Natural killer cell (primary cell): ENCODE results near the gene PTEN. TPM values are rescaled to one million over a fixed set of nuclear protein-coding genes. Genes with fewer than 3 reads are reported as not detected.

Source experiments
- ATAC-seq, 3 donors: fragments of 150-1000 bp in 2 of 3; fragments of 200-7000 bp in 1 of 3; cut with Tn5 transposase; 1 replicate in 1 of 3; 2 replicates in 2 of 3; pipeline ENCODE4 v1.10.0; 2021; ENCODE audit warnings: mild to moderate bottlenecking in 2 of 3, moderate library complexity in 2 of 3
- DNase-seq, 2 donors: peaks; one replicate each; pipeline versions ENCODE4 v3.0.0 to v3.0.0-alpha.2; 2013 to 2021; ENCODE audit warnings: mixed read lengths in 1 of 2
- H3K27ac ChIP-seq: one replicate; pipeline ENCODE4 v1.5.1; 2013; ENCODE audit warnings: mild to moderate bottlenecking, low read length
- H3K27me3 ChIP-seq: one replicate; pipeline ENCODE4 v1.6.1; 2013; ENCODE audit warnings: low read length; ENCODE audit not compliant: control insufficient read depth, insufficient read depth
- H3K36me3 ChIP-seq: one replicate; pipeline ENCODE4 v1.6.1; 2013; ENCODE audit warnings: low read length; ENCODE audit not compliant: control insufficient read depth, insufficient read depth
- H3K4me1 ChIP-seq: one replicate; pipeline ENCODE4 v1.6.1; 2013; ENCODE audit warnings: low read length; ENCODE audit not compliant: control insufficient read depth, insufficient read depth
- H3K4me3 ChIP-seq: one replicate; pipeline ENCODE4 v1.5.1; 2013; ENCODE audit warnings: low read length
- H3K9me3 ChIP-seq: one replicate; pipeline ENCODE4 v1.6.1; 2013; ENCODE audit warnings: low read length; ENCODE audit not compliant: control insufficient read depth, insufficient read depth
- H3K27ac Mint-ChIP-seq, 2 donors: one replicate each; pipeline ENCODE4 v1.8.0; 2022; ENCODE audit warnings: mild to moderate bottlenecking in 2 of 2, mixed read lengths in 2 of 2, moderate library complexity in 1 of 2
- H3K27me3 Mint-ChIP-seq, 2 donors: one replicate each; pipeline ENCODE4 v1.8.0; 2022; ENCODE audit warnings: low read depth in 2 of 2, mixed read lengths in 2 of 2
- H3K36me3 Mint-ChIP-seq: one replicate; pipeline ENCODE4 v1.8.0; 2022; ENCODE audit warnings: mixed read lengths
- H3K4me1 Mint-ChIP-seq, 2 donors: one replicate each; pipeline ENCODE4 v1.8.0; 2022; ENCODE audit warnings: mixed read lengths in 2 of 2
- H3K4me3 Mint-ChIP-seq: one replicate; pipeline ENCODE4 v1.8.0; 2022; ENCODE audit warnings: mild to moderate bottlenecking, moderate library complexity, mixed read lengths
- H3K9me3 Mint-ChIP-seq, 2 donors: one replicate each; pipeline ENCODE4 v1.8.0; 2022; ENCODE audit warnings: mixed read lengths in 2 of 2
- CTCF ChIP-seq: fragments of 200-600 bp; IDR thresholded peaks from one replicate; pipeline ENCODE4 v1.8.0; 2022; ENCODE audit warnings: antibody characterized with exemption
- WGBS: methylation state at CpG from one replicate; pipeline ENCODE4 v1.1.7; 2013; ENCODE audit warnings: missing lambda C conversion rate; ENCODE audit not compliant: insufficient coverage; 5-methylcytosine and 5-hydroxymethylcytosine counted together
- intact Hi-C: fragments of 100-400 bp; cut with micrococcal nuclease; formaldehyde crosslinking; loops from one replicate; pipeline ENCODE4 v1.14.2; 2022
- total RNA-seq, 4 donors: library from RNA; stranded (reverse); fragments of 120-200 nt in 1 of 4; gene quantifications; one replicate each; pipeline versions ENCODE4 v1.2.3 to v1.2.4, GENCODE V29; 2013 to 2022

The PTEN gene
- total RNA-seq, 3 donors from 2014 or later (not counting 1 experiment from before 2014, with no cell fraction given) = 107 to 142 (median 121) TPM

- H3K27me3 Mint-ChIP-seq = peaks cover 0 to 3% of the 10 kb centered on the region in 2 donors
Observed at GRCh38 chr10:87978166-87978565, 114.7 kb downstream of the PTEN start.

GRCh38 chr10:87979847-87980246 lies 116.4 kb downstream of the PTEN start:
- H3K4me1 ChIP-seq = no peaks in the 10 kb centered on the region
- ATAC-seq = no peak

More at GRCh38 chr10:87978166-87978565, 114.7 kb downstream of the PTEN start:
- H3K9me3 Mint-ChIP-seq = no peaks in the 10 kb centered on the region
- Histone ChIP-seq H3K27ac (no peak overlapping the region), H3K9me3 (no peaks in the 10 kb centered on the region), H3K27me3 (no peaks in the 10 kb centered on the region), H3K4me1 (no peaks in the 10 kb centered on the region), H3K36me3 (no peaks in the 10 kb centered on the region), H3K4me3 (no peak overlapping the region)
- no peak for DNase-seq
- H3K4me3 Mint-ChIP-seq = no peak overlapping the region
- no peak overlapping the region for H3K27ac Mint-ChIP-seq
- peaks cover 0 to 5% of the 10 kb centered on the region in 2 donors for H3K4me1 Mint-ChIP-seq
- no CpG with 5 or more reads among the region's 2 CpGs for WGBS
- no peak for TF ChIP-seq CTCF
- H3K36me3 Mint-ChIP-seq = no peaks in the 10 kb centered on the region
- intact Hi-C loops = no loop called here
- ATAC-seq = no peak

GRCh38 chr10:87983716-87984115 lies 120.3 kb downstream of the PTEN start:
- ATAC-seq (no peak), DNase-seq (no peak)
- H3K27ac Mint-ChIP-seq = no peak overlapping the region
- H3K36me3 Mint-ChIP-seq = no peaks in the 10 kb centered on the region
- no peaks in the 10 kb centered on the region for H3K27me3 ChIP-seq
- no peak overlapping the region for H3K27ac ChIP-seq
- H3K4me1 Mint-ChIP-seq = no peaks in the 10 kb centered on the region
- no peak overlapping the region for H3K4me3 ChIP-seq
- H3K9me3 Mint-ChIP-seq = peaks cover 0 to 2% of the 10 kb centered on the region in 2 donors
- intact Hi-C loops = no loop called here
- H3K4me1 ChIP-seq = no peaks in the 10 kb centered on the region
- peaks cover 12 to 16% of the 10 kb centered on the region in 2 donors for H3K27me3 Mint-ChIP-seq
- no peak for TF ChIP-seq CTCF
- H3K36me3 ChIP-seq = no peaks in the 10 kb centered on the region
- no peaks in the 10 kb centered on the region for H3K9me3 ChIP-seq
- H3K4me3 Mint-ChIP-seq = no peak overlapping the region
- 94% methylated on average over 2 of the region's 2 CpGs for WGBS

More at GRCh38 chr10:87979847-87980246, 116.4 kb downstream of the PTEN start:
- Histone ChIP-seq H3K36me3 (no peaks in the 10 kb centered on the region), H3K27ac (no peak overlapping the region), H3K4me3 (no peak overlapping the region), H3K9me3 (no peaks in the 10 kb centered on the region), H3K27me3 (no peaks in the 10 kb centered on the region)
- intact Hi-C loops = no loop called here
- no peak for TF ChIP-seq CTCF
- H3K27me3 Mint-ChIP-seq = peaks cover 9 to 11% of the 10 kb centered on the region in 2 donors
- no peaks in the 10 kb centered on the region for H3K36me3 Mint-ChIP-seq
- H3K27ac Mint-ChIP-seq = no peak overlapping the region
- H3K4me3 Mint-ChIP-seq = no peak overlapping the region
- peaks cover 0 to 2% of the 10 kb centered on the region in 2 donors for H3K9me3 Mint-ChIP-seq
- WGBS = 100% methylated on average over 1 of the region's 2 CpGs
- H3K4me1 Mint-ChIP-seq = peaks cover 0 to 5% of the 10 kb centered on the region in 2 donors
- DNase-seq = no peak

- Mint-ChIP-seq H3K4me1 (no peaks in the 10 kb centered on the region), H3K27me3 (peaks cover 12 to 13% of the 10 kb centered on the region in 2 donors), H3K4me3 (no peak overlapping the region), H3K27ac (no peak overlapping the region), H3K9me3 (peaks cover 0 to 2% of the 10 kb centered on the region in 2 donors), H3K36me3 (no peaks in the 10 kb centered on the region)
- intact Hi-C loops = no loop called here
- no peaks in the 10 kb centered on the region for H3K27me3 ChIP-seq
- no peaks in the 10 kb centered on the region for H3K4me1 ChIP-seq
- TF ChIP-seq CTCF = no peak
- no peak overlapping the region for H3K27ac ChIP-seq
- H3K9me3 ChIP-seq = no peaks in the 10 kb centered on the region
- ATAC-seq (no peak), DNase-seq (no peak)
- H3K4me3 ChIP-seq = no peak overlapping the region
- WGBS = 67% methylated on average over 2 of the region's 2 CpGs
- H3K36me3 ChIP-seq = no peaks in the 10 kb centered on the region
Observed at GRCh38 chr10:87987206-87987605, 123.8 kb downstream of the PTEN start.
